HepG2 (cell line): Measurements from ENCODE around the gene STX10. TPM values are rescaled to one million over a fixed set of nuclear protein-coding genes. Genes with fewer than 3 reads are reported as not detected.

ENCODE experiments used
- ARNTL ChIP-seq: sonication (generic); formaldehyde crosslinking; IDR thresholded peaks from 2 replicates; pipeline ENCODE4 v1.4.0; 2020; ENCODE audit warnings: mild to moderate bottlenecking, missing genetic modification reagents
- BRD4 ChIP-seq: sonication (generic); formaldehyde crosslinking; IDR thresholded peaks from 2 replicates; pipeline ENCODE4 v1.4.0; 2020; ENCODE audit warnings: missing genetic modification reagents
- CBX2 ChIP-seq, 2 experiments: fragments of 200-600 bp in 1 of 2; sonication (generic); formaldehyde crosslinking in 1 of 2; IDR thresholded peaks; 2 replicates each; pipeline versions ENCODE4 v1.7.0 to v1.8.1; 2018 to 2022; ENCODE audit warnings: low read depth in 2 of 2, low read length in 1 of 2, mild to moderate bottlenecking in 1 of 2, missing genetic modification reagents in 1 of 2
- FOSL1 ChIP-seq: sonication (generic); formaldehyde crosslinking; IDR thresholded peaks from 2 replicates; pipeline ENCODE4 v1.9.0; 2021; ENCODE audit warnings: missing genetic modification reagents, borderline replicate concordance
- HDAC2 ChIP-seq: sonication (generic); formaldehyde crosslinking; IDR thresholded peaks from 2 replicates; pipeline ENCODE4 v1.4.0; 2020; ENCODE audit warnings: missing genetic modification reagents
- JDP2 ChIP-seq: sonication (generic); formaldehyde crosslinking; IDR thresholded peaks from 2 replicates; pipeline ENCODE4 v1.8.1; 2022; ENCODE audit warnings: missing genetic modification reagents, borderline replicate concordance
- KLF6 ChIP-seq: IDR thresholded peaks from 2 replicates; pipeline ENCODE4 v1.8.0; 2016; ENCODE audit warnings: missing biosample characterization, missing genetic modification reagents
- MTF1 ChIP-seq: sonication (generic); formaldehyde crosslinking; IDR thresholded peaks from 2 replicates; pipeline ENCODE4 v1.5.0; 2020; ENCODE audit warnings: missing genetic modification reagents
- NFKB2 ChIP-seq: sonication (generic); formaldehyde crosslinking; IDR thresholded peaks from 2 replicates; pipeline ENCODE4 v1.4.0; 2020; ENCODE audit warnings: missing genetic modification reagents, borderline replicate concordance
- SIX1 ChIP-seq: sonication (generic); formaldehyde crosslinking; IDR thresholded peaks from 2 replicates; pipeline ENCODE4 v1.4.0; 2020; ENCODE audit warnings: missing genetic modification reagents, borderline replicate concordance
- SNAI1 ChIP-seq: sonication (generic); formaldehyde crosslinking; IDR thresholded peaks from 2 replicates; pipeline ENCODE4 v1.5.0; 2020; ENCODE audit warnings: mild to moderate bottlenecking, missing genetic modification reagents, borderline replicate concordance
- TBX2 ChIP-seq: sonication (generic); formaldehyde crosslinking; IDR thresholded peaks from 2 replicates; pipeline ENCODE4 v1.5.0; 2020; ENCODE audit warnings: missing genetic modification reagents, mild to moderate bottlenecking, borderline replicate concordance
- ZBTB20 ChIP-seq: sonication (generic); formaldehyde crosslinking; IDR thresholded peaks from 2 replicates; pipeline ENCODE4 v1.8.1; 2023; ENCODE audit warnings: missing genetic modification reagents, low read depth, mild to moderate bottlenecking, borderline replicate concordance
- ZFP36L1 ChIP-seq: sonication (generic); formaldehyde crosslinking; IDR thresholded peaks from 2 replicates; pipeline ENCODE4 v1.8.0; 2022; ENCODE audit warnings: mild to moderate bottlenecking, missing genetic modification reagents, moderate library complexity
- ZNF780A ChIP-seq: sonication (generic); formaldehyde crosslinking; IDR thresholded peaks from 2 replicates; pipeline ENCODE4 v1.8.0; 2022; ENCODE audit warnings: mild to moderate bottlenecking, missing genetic modification reagents, moderate library complexity
- ZNF841 ChIP-seq: sonication (generic); formaldehyde crosslinking; IDR thresholded peaks from 2 replicates; pipeline ENCODE4 v1.8.1; 2023; ENCODE audit warnings: missing genetic modification reagents, borderline replicate concordance
- polyA plus RNA-seq, 8 experiments: library from polyadenylated mRNA; depleted of rRNA in 3 of 8; stranded (reverse) in 7 of 8; unstranded in 1 of 8; fragments of >200 nt; fragmentation: Illumina TruSeq in 4 of 8; extraction: Trizol in 4 of 8; gene quantifications; 2 replicates each; pipeline versions ENCODE4 v1.2.1 to v1.2.3, GENCODE V29; 2011 to 2016; ENCODE audit warnings: low read depth in 4 of 8, missing spikeins in 1 of 8, mixed read lengths in 1 of 8; ENCODE audit not compliant: insufficient read depth in 1 of 8
- total RNA-seq, 5 experiments: library from RNA; depleted of rRNA; stranded (reverse); fragments of >200 nt; fragmentation: Illumina TruSeq; extraction: Trizol; gene quantifications; 2 replicates each; pipeline ENCODE4 v1.2.3, GENCODE V29; 2016; ENCODE audit warnings: low read depth in 1 of 5
- TF ChIP-seq, protein P1 (sequence below): sonication (generic); formaldehyde crosslinking; IDR thresholded peaks from 2 replicates; pipeline ENCODE4 v1.4.0; 2020; ENCODE audit warnings: missing genetic modification reagents
- TF ChIP-seq, protein P2 (sequence below): sonication (generic); formaldehyde crosslinking; IDR thresholded peaks from 2 replicates; pipeline ENCODE4 v1.5.0; 2020; ENCODE audit warnings: missing genetic modification reagents, mild to moderate bottlenecking, borderline replicate concordance
- TF ChIP-seq, protein P3 (sequence below): sonication (generic); formaldehyde crosslinking; IDR thresholded peaks from 2 replicates; pipeline ENCODE4 v1.5.0; 2020; ENCODE audit warnings: missing genetic modification reagents
- TF ChIP-seq, protein P4 (sequence below): IDR thresholded peaks from 2 replicates; pipeline ENCODE4 v1.6.1; 2016
- TF ChIP-seq, protein P5 (sequence below): sonication (generic); formaldehyde crosslinking; IDR thresholded peaks from 2 replicates; pipeline ENCODE4 v1.4.0; 2020; ENCODE audit warnings: mild to moderate bottlenecking, missing genetic modification reagents
- TF ChIP-seq, protein P6 (sequence below): sonication (generic); formaldehyde crosslinking; IDR thresholded peaks from 2 replicates; pipeline ENCODE4 v1.5.1; 2020; ENCODE audit warnings: missing genetic modification reagents, mild to moderate bottlenecking, borderline replicate concordance

The STX10 gene
- total and polyA plus RNA-seq, 2 of the 13 experiments (the other 11 are each of a cell fraction or from before 2014, with no cell fraction given), result 47.9 to 66.4 TPM

DNA sequence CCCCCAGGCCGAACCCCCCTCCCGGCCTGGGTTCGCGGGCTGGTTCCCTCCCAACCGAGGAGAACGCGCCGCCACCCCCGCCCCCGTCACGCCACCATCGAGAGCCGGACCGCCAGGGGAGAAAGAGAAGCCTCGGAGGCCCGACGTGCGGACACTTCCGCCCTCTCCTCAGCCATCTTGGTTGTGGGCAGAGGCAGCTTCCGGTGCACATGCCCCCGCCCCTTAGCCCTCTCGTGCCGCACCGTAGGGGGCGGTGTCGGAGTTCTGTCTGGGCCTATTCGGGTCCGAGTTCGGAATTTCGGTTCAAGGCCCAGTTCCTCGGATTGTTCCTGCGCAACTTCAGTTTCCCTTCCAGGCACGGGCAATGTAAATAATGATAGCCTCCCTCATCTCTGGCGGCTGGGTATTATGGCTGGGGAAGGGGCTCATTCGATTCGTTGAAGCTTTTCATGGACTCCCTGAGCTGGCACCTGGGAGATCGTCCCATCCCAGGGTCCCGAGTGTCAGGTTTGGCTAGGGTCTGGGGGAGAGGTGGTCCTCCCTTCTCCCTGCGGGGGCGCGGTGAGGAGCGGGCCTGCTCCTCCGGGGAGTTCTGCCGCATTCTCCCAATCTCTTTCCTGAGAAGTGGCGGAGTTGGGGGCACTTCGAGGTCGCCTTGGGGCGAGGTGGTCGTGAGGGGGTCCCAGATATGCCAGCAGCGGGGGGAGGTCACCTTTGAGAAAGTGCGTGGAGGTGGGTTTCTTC, at the start of gene STX10, which contains the start of gene IER2 (continued):
- TF ChIP-seq, protein P1, sequence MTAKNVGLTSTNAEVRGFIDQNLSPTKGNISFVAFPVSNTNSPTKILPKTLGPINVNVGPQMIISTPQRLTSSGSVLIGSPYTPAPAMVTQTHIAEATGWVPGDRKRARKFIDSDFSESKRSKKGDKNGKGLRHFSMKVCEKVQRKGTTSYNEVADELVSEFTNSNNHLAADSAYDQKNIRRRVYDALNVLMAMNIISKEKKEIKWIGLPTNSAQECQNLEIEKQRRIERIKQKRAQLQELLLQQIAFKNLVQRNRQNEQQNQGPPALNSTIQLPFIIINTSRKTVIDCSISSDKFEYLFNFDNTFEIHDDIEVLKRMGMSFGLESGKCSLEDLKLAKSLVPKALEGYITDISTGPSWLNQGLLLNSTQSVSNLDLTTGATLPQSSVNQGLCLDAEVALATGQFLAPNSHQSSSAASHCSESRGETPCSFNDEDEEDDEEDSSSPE (CRISPR knock-in tag), result peak; percentile 69; the same call in 1 of the 2 replicates
- TF ChIP-seq SIX1 (CRISPR knock-in tag), result 0 out of 2 replicates have a peak, but pooled peaks have one; percentile 25
- TF ChIP-seq, protein P2, sequence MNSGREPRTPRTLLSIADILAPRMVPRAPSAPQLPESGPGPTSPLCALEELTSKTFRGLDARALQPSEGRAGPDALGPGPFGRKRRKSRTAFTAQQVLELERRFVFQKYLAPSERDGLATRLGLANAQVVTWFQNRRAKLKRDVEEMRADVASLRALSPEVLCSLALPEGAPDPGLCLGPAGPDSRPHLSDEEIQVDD (CRISPR knock-in tag), result no peak; the same call in 1 of the 2 replicates
- TF ChIP-seq ZNF780A (CRISPR knock-in tag), result 0 out of 2 replicates have a peak, but pooled peaks have one; percentile 22
- TF ChIP-seq, protein P3, sequence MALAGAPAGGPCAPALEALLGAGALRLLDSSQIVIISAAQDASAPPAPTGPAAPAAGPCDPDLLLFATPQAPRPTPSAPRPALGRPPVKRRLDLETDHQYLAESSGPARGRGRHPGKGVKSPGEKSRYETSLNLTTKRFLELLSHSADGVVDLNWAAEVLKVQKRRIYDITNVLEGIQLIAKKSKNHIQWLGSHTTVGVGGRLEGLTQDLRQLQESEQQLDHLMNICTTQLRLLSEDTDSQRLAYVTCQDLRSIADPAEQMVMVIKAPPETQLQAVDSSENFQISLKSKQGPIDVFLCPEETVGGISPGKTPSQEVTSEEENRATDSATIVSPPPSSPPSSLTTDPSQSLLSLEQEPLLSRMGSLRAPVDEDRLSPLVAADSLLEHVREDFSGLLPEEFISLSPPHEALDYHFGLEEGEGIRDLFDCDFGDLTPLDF, result no peak
- no peak for TF ChIP-seq ZNF841 (CRISPR knock-in tag)
- TF ChIP-seq CBX2 (IDR thresholded peaks at IDR 0.05; ENCODE audit: low read depth, low read length), result no peak
- no peak for TF ChIP-seq CBX2 (CRISPR knock-in tag; IDR thresholded peaks at IDR 0.05; ENCODE audit: low read depth)
- TF ChIP-seq, protein P4, sequence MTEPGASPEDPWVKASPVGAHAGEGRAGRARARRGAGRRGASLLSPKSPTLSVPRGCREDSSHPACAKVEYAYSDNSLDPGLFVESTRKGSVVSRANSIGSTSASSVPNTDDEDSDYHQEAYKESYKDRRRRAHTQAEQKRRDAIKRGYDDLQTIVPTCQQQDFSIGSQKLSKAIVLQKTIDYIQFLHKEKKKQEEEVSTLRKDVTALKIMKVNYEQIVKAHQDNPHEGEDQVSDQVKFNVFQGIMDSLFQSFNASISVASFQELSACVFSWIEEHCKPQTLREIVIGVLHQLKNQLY, result peak; percentile 44; the same call in 1 of the 2 replicates
- TF ChIP-seq HDAC2 (CRISPR knock-in tag), result peak; percentile 74
- no peak; the same call in 1 of the 2 replicates for TF ChIP-seq SNAI1 (CRISPR knock-in tag)
- TF ChIP-seq MTF1 (CRISPR knock-in tag), result no peak
- peak; percentile 76; the same call in 1 of the 2 replicates for TF ChIP-seq TBX2 (CRISPR knock-in tag)
- TF ChIP-seq FOSL1 (CRISPR knock-in tag), result no peak
- peak; percentile 66; the same call in 1 of the 2 replicates for TF ChIP-seq ARNTL
- TF ChIP-seq, protein P5, sequence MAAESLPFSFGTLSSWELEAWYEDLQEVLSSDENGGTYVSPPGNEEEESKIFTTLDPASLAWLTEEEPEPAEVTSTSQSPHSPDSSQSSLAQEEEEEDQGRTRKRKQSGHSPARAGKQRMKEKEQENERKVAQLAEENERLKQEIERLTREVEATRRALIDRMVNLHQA (CRISPR knock-in tag), result 0 out of 2 replicates have a peak, but pooled peaks have one; percentile 32
- TF ChIP-seq KLF6 (CRISPR knock-in tag), result 0 out of 2 replicates have a peak, but pooled peaks have one; percentile 56
- no peak for TF ChIP-seq JDP2 (CRISPR knock-in tag)
- TF ChIP-seq ZFP36L1, result 0 out of 2 replicates have a peak, but pooled peaks have one; percentile 65
- TF ChIP-seq NFKB2 (CRISPR knock-in tag), result no peak
- TF ChIP-seq, protein P6, sequence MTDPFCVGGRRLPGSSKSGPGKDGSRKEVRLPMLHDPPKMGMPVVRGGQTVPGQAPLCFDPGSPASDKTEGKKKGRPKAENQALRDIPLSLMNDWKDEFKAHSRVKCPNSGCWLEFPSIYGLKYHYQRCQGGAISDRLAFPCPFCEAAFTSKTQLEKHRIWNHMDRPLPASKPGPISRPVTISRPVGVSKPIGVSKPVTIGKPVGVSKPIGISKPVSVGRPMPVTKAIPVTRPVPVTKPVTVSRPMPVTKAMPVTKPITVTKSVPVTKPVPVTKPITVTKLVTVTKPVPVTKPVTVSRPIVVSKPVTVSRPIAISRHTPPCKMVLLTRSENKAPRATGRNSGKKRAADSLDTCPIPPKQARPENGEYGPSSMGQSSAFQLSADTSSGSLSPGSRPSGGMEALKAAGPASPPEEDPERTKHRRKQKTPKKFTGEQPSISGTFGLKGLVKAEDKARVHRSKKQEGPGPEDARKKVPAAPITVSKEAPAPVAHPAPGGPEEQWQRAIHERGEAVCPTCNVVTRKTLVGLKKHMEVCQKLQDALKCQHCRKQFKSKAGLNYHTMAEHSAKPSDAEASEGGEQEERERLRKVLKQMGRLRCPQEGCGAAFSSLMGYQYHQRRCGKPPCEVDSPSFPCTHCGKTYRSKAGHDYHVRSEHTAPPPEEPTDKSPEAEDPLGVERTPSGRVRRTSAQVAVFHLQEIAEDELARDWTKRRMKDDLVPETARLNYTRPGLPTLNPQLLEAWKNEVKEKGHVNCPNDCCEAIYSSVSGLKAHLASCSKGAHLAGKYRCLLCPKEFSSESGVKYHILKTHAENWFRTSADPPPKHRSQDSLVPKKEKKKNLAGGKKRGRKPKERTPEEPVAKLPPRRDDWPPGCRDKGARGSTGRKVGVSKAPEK (CRISPR knock-in tag), result no peak
- no peak for TF ChIP-seq BRD4 (CRISPR knock-in tag)
- peak; percentile 77; the same call in 1 of the 2 replicates for TF ChIP-seq ZBTB20 (CRISPR knock-in tag)
